Esophagus squamous epithelium (tissue), 4 donors: ENCODE measurements around the gene KRT80.

Experiments used
- POLR2A ChIP-seq, 4 donors: fragments of 450-650 bp; IDR thresholded peaks; one replicate each; pipeline ENCODE4 v1.6.1; 2017; ENCODE audit warnings: antibody characterized with exemption in 4 of 4, mild to moderate bottlenecking in 4 of 4, moderate library complexity in 3 of 4
- TF ChIP-seq, protein P1 (sequence below), 6 experiments: fragments of 450-650 bp in 4 of 6; fragments of 200-600 bp in 2 of 6; sonication (generic) in 2 of 6; IDR thresholded peaks; one replicate each; pipeline ENCODE4 v1.5.1; 2016 to 2019; ENCODE audit warnings: antibody characterized with exemption in 6 of 6, mild to moderate bottlenecking in 4 of 6, moderate library complexity in 4 of 6

DNA sequence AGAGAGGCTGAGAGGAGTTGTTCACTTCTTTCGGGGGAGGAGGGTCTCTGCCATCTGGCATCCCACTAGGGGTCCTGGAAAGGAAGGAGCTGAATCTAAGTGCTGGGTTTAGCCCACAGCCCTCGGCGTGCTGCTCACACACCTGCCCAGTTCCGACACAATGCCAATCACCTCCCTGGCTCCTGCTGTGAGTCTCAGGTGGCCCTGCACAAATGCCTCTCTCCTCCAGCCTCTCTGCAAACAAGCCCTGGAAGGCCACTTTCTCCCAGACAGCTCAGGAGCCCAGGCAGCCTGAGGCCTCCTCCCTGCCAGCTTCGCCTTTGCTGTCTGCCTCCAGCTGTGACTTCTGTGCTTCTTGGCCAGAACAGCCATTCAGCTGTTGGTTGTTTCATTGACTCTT is 61.1 kb downstream of the KRT80 start:
- TF ChIP-seq, protein P1, sequence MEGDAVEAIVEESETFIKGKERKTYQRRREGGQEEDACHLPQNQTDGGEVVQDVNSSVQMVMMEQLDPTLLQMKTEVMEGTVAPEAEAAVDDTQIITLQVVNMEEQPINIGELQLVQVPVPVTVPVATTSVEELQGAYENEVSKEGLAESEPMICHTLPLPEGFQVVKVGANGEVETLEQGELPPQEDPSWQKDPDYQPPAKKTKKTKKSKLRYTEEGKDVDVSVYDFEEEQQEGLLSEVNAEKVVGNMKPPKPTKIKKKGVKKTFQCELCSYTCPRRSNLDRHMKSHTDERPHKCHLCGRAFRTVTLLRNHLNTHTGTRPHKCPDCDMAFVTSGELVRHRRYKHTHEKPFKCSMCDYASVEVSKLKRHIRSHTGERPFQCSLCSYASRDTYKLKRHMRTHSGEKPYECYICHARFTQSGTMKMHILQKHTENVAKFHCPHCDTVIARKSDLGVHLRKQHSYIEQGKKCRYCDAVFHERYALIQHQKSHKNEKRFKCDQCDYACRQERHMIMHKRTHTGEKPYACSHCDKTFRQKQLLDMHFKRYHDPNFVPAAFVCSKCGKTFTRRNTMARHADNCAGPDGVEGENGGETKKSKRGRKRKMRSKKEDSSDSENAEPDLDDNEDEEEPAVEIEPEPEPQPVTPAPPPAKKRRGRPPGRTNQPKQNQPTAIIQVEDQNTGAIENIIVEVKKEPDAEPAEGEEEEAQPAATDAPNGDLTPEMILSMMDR (IDR thresholded peaks at IDR 0.05): no peak
- TF ChIP-seq POLR2A (IDR thresholded peaks at IDR 0.05): no peak
